HL-60 (cell line): ENCODE results near the gene GMPPA.

Source experiments
- DNase-seq, 2 experiments: peaks; one replicate each; pipeline ENCODE4 v3.0.0-alpha.2; 2010 to 2020; ENCODE audit warnings: low read depth in 1 of 2, low spot score in 1 of 2
- H3K27ac ChIP-seq: fragments of 250-450 bp; sonication (Bioruptor Pico); replicated peaks from 2 replicates; pipeline ENCODE4 v1.5.1; 2020; ENCODE audit warnings: mild to moderate bottlenecking, moderate library complexity
- H3K27me3 ChIP-seq: fragments of 250-450 bp; sonication (Bioruptor Pico); 2 replicates; pipeline ENCODE4 v1.5.1; 2021; ENCODE audit warnings: mild to moderate bottlenecking, moderate library complexity; ENCODE audit not compliant: insufficient read depth, poor library complexity, severe bottlenecking
- H3K4me3 ChIP-seq: replicated peaks from 2 replicates; pipeline ENCODE4 v1.5.1; 2011; ENCODE audit warnings: mild to moderate bottlenecking, control low read depth, low read length; ENCODE audit not compliant: insufficient read depth
- GABPA ChIP-seq: IDR thresholded peaks from 2 replicates; pipeline ENCODE4 v1.6.1; 2012; ENCODE audit warnings: low read depth
- POLR2AphosphoS5 ChIP-seq: IDR thresholded peaks from 2 replicates; pipeline ENCODE4 v1.6.1; 2012; ENCODE audit warnings: low read depth
- SPI1 ChIP-seq: IDR thresholded peaks from 2 replicates; pipeline ENCODE4 v1.6.1; 2012; ENCODE audit warnings: low read depth, mild to moderate bottlenecking, borderline replicate concordance
- TF ChIP-seq, protein P1 (sequence below): IDR thresholded peaks from one replicate; pipeline ENCODE4 v1.5.1; 2011; ENCODE audit warnings: low read length, control low read depth, inconsistent platforms; ENCODE audit not compliant: insufficient read depth
- TF ChIP-seq, protein P2 (sequence below): IDR thresholded peaks from 2 replicates; pipeline ENCODE4 v1.6.1; 2012; ENCODE audit warnings: low read depth; ENCODE audit not compliant: insufficient replicate concordance

The GMPPA gene

DNA sequence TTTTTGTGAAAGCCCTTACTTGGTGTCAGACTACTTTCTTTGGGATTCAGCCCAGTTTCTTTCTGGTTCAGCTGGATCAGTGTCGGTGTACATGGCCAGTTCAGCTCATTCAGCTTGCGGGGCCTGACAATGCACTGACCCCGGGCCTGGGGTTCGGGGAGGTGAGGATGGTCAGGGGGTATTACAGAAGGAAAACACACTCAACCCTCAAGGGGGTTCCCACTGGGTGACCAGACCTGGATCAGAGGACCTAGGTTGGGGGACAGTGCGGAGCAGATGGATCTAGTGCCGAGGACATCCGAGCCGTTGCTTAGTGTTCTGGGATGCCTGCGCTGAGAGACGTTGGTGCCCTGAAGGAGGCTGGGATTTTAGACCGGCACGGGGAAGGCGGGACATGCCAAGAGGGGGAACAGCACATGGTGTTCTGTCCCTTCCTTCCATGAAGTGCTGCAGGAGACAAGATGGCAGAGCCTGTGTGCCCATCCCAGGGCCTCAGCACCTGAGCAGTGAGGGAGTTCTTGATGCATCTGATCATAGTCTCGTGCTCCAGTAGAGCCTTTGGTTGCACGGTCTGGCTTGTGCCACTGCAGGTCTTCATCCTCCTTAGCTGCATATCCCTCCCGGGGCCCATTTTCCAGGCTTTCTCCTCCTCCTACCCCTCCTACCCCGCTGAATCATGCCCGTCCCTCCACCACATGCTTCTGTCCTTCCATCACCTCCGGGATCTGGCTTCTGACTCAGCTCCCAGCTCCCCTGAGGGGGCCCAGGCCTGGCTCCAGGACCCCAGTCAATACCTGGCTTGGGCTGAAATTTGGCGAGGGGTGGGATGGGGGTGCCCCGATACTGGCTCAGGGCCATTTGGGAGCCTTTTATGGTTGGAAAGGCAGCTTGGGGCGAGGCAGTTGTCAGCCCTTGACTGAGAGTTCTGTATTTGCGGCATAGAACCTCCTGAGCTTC lies 46.1 kb upstream of the GMPPA start:
- Histone ChIP-seq H3K4me3 (no peak overlapping the region), H3K27ac (no peak overlapping the region), H3K27me3 (peaks cover 24% of the 10 kb centered on the region)
- no peak for TF ChIP-seq SPI1
- no peak for TF ChIP-seq GABPA
- TF ChIP-seq, protein P1, sequence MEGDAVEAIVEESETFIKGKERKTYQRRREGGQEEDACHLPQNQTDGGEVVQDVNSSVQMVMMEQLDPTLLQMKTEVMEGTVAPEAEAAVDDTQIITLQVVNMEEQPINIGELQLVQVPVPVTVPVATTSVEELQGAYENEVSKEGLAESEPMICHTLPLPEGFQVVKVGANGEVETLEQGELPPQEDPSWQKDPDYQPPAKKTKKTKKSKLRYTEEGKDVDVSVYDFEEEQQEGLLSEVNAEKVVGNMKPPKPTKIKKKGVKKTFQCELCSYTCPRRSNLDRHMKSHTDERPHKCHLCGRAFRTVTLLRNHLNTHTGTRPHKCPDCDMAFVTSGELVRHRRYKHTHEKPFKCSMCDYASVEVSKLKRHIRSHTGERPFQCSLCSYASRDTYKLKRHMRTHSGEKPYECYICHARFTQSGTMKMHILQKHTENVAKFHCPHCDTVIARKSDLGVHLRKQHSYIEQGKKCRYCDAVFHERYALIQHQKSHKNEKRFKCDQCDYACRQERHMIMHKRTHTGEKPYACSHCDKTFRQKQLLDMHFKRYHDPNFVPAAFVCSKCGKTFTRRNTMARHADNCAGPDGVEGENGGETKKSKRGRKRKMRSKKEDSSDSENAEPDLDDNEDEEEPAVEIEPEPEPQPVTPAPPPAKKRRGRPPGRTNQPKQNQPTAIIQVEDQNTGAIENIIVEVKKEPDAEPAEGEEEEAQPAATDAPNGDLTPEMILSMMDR: no peak
- no peak for TF ChIP-seq POLR2AphosphoS5
- TF ChIP-seq, protein P2, sequence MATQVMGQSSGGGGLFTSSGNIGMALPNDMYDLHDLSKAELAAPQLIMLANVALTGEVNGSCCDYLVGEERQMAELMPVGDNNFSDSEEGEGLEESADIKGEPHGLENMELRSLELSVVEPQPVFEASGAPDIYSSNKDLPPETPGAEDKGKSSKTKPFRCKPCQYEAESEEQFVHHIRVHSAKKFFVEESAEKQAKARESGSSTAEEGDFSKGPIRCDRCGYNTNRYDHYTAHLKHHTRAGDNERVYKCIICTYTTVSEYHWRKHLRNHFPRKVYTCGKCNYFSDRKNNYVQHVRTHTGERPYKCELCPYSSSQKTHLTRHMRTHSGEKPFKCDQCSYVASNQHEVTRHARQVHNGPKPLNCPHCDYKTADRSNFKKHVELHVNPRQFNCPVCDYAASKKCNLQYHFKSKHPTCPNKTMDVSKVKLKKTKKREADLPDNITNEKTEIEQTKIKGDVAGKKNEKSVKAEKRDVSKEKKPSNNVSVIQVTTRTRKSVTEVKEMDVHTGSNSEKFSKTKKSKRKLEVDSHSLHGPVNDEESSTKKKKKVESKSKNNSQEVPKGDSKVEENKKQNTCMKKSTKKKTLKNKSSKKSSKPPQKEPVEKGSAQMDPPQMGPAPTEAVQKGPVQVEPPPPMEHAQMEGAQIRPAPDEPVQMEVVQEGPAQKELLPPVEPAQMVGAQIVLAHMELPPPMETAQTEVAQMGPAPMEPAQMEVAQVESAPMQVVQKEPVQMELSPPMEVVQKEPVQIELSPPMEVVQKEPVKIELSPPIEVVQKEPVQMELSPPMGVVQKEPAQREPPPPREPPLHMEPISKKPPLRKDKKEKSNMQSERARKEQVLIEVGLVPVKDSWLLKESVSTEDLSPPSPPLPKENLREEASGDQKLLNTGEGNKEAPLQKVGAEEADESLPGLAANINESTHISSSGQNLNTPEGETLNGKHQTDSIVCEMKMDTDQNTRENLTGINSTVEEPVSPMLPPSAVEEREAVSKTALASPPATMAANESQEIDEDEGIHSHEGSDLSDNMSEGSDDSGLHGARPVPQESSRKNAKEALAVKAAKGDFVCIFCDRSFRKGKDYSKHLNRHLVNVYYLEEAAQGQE: no peak
- no peak for DNase-seq

DNA sequence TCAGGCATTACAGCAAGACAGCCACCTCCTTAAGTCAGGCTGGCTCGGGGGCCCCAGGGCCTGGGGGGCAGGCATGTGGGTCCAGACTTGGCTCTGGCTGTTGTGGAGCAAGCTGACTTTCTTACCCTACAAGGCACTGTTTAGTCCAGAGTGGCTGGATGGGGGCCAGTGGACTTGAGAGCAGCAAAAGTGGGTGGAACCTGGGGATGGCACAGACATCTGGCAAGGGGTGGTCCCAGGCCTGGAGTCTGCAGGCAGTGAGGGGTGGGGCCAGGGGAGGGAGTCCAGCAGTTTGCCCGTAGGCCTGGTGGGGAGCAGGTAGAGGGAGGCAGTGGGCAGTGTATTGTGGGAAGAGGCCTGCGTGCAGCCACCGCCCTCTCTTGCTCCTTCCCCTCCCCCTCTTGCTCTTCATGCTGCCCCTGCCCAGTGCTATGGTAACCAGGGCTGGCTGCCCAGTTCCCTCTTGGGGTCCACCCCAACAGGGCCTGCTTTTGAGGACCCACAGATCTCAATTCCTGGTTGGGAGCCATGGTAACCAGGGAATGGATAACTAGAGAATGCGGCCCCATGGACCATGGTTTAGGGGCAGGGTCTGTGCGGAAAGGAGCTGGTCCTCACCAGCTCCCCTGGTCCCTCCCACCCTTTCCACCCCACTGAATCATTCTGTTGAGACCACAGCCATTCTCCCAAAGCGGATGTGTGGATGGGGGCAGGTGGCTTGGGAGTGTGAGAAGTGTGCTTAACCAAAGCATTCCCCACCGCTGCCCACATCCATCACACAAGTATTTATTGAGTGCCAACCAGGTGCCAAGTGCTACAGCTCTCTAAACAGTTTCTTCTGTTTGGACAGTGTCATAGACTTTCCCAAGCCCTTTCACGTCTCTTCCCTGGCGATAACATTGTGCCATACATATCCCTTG lies 44.8 kb upstream of the GMPPA start:
- Histone ChIP-seq H3K27ac (no peak overlapping the region), H3K4me3 (no peak overlapping the region), H3K27me3 (peaks cover 15% of the 10 kb centered on the region)
- TF ChIP-seq, protein P2: no peak
- TF ChIP-seq, protein P1: no peak
- TF ChIP-seq SPI1: no peak
- DNase-seq: no peak

DNA sequence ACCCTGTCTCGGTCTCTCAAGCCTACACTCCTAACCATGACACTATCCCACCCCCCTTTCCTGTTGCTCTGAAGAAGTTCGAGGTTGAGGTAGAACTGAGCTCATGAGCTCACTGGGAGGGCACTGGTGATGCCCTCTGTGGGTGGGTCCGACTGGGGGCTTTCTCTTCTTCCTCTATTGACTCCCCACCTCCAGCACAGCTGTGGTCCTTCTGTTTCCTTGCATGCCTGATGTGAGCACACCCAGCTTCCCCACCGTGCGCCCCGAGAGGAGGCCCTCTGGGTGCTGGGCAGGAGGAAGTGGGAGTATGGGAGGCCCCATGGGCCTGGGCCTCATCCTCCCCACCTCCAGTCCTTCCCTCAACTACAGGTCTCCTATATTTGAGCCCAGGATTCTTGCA lies 43.1 kb upstream of the GMPPA start:
- Histone ChIP-seq H3K27me3 (no peaks in the 10 kb centered on the region), H3K4me3 (no peak overlapping the region), H3K27ac (no peak overlapping the region)
- DNase-seq: peak; percentile 35 to 68
- TF ChIP-seq SPI1 (peak; percentile 82), GABPA (no peak), POLR2AphosphoS5 (no peak)
- TF ChIP-seq, protein P1: no peak
- TF ChIP-seq, protein P2: no peak
